ENCODE data around the gene TRABD2B. TPM values are rescaled to one million over a fixed set of nuclear protein-coding genes. Genes with fewer than 3 reads are reported as not detected.

Gene TRABD2B
- total RNA-seq, 2 donors from 2014 or later = 3.1 to 8.1 TPM

DNA sequence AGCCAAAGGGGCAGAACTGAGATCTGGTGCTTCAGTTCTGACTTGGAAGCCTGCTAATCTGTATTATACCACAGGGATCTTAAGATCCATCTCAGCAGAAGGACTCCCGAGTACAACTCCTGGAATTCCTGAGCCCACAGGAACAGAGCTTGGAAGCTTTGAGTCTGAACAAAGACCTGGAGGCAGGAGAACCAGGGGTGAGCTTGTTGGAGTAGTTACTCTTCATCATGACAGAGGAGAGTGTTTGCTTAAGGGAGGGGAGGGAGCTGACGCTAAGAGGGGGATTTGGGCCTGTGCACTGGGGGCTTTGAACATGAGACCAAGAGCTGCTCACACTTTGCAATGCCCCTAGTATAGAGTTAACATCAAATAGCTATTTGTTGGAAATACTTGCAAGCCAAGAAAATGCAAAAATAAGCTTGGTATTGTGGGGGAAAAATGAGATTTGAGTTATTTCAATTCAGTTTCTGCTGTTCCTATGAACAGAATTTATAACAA is 41.1 kb upstream of the TRABD2B start:
- H3K27ac ChIP-seq = no peak overlapping the region
- no peak for DNase-seq (ENCODE audit: low spot score)
- no peaks in the 10 kb centered on the region for H3K9me3 ChIP-seq
- H3K36me3 ChIP-seq = no peaks in the 10 kb centered on the region
- TF ChIP-seq CTCF (IDR thresholded peaks at IDR 0.05) = no peak
- H3K4me1 ChIP-seq = peaks cover 0 to 20% of the 10 kb centered on the region in 2 donors
- H3K27me3 ChIP-seq = no peaks in the 10 kb centered on the region
- H3K4me3 ChIP-seq = no peak overlapping the region

GRCh38 chr1:48036710-48037355 is 39.6 kb upstream of the TRABD2B start:
- no peak for DNase-seq (ENCODE audit: low spot score)
- H3K4me3 ChIP-seq = no peak overlapping the region
- peaks cover 0 to 19% of the 10 kb centered on the region in 2 donors for H3K4me1 ChIP-seq
- H3K36me3 ChIP-seq = no peaks in the 10 kb centered on the region
- TF ChIP-seq CTCF (IDR thresholded peaks at IDR 0.05) = no peak
- H3K27me3 ChIP-seq = no peaks in the 10 kb centered on the region
- no peak overlapping the region for H3K27ac ChIP-seq
- no peaks in the 10 kb centered on the region for H3K9me3 ChIP-seq

- no peak for DNase-seq (ENCODE audit: low spot score)
- no peaks in the 10 kb centered on the region for H3K9me3 ChIP-seq
- no peak overlapping the region for H3K27ac ChIP-seq
- no peak overlapping the region for H3K4me3 ChIP-seq
- no peaks in the 10 kb centered on the region for H3K36me3 ChIP-seq
- no peak for TF ChIP-seq CTCF (IDR thresholded peaks at IDR 0.05)
- peaks cover 0 to 18% of the 10 kb centered on the region in 2 donors for H3K4me1 ChIP-seq
- H3K27me3 ChIP-seq = no peaks in the 10 kb centered on the region
Observed at GRCh38 chr1:48035371-48036141, 38.4 kb upstream of the TRABD2B start.

GRCh38 chr1:48033495-48034045 is 36.4 kb upstream of the TRABD2B start:
- no peak for DNase-seq (ENCODE audit: low spot score)
- H3K36me3 ChIP-seq = no peaks in the 10 kb centered on the region
- no peaks in the 10 kb centered on the region for H3K9me3 ChIP-seq
- TF ChIP-seq CTCF (IDR thresholded peaks at IDR 0.05) = no peak
- no peaks in the 10 kb centered on the region for H3K4me1 ChIP-seq
- H3K4me3 ChIP-seq = no peak overlapping the region
- H3K27me3 ChIP-seq = no peaks in the 10 kb centered on the region
- no peak overlapping the region for H3K27ac ChIP-seq

DNA sequence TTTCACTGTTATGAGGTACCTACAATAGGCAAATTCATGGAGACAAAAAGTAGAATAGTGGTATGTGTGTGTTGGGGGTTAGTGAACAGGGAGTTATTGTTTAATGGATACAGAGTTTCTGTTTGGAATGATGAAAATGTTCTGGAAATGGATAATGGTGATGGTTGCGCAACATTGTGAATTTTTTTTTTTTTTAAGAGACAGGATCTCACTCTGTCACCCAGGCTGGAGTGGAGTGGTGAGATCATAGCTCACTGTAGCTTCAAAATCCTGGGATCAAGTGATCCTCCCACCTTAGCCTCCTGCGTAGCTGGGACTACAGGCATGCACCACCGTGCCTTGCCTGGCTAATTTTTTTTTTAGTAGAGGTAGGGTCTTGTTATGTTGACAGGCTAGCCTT is 34.5 kb upstream of the TRABD2B start:
- no peak overlapping the region for H3K4me3 ChIP-seq
- H3K4me1 ChIP-seq = no peaks in the 10 kb centered on the region
- no peak overlapping the region for H3K27ac ChIP-seq
- no peak for DNase-seq (ENCODE audit: low spot score)
- H3K9me3 ChIP-seq = no peaks in the 10 kb centered on the region
- no peak for TF ChIP-seq CTCF (IDR thresholded peaks at IDR 0.05)
- H3K27me3 ChIP-seq = no peaks in the 10 kb centered on the region
- no peaks in the 10 kb centered on the region for H3K36me3 ChIP-seq
